Karpas-422 (cell line): ENCODE results near the gene LRRC10B. TPM values are rescaled to one million over a fixed set of nuclear protein-coding genes. Genes with fewer than 3 reads are reported as not detected.

Experiments
- DNase-seq: peaks from one replicate; pipeline ENCODE4 v3.0.0-alpha.2; 2015
- H2AFZ ChIP-seq: fragments of 200-600 bp; sonication (generic); 2 replicates; pipeline ENCODE4 v1.6.1; 2014; ENCODE audit warnings: antibody characterized with exemption, low read length, mixed read lengths
- H3K27ac ChIP-seq: fragments of 200-600 bp; sonication (generic); 2 replicates; pipeline ENCODE4 v1.5.1; 2014; ENCODE audit warnings: mild to moderate bottlenecking, low read length, moderate library complexity
- H3K27me3 ChIP-seq: fragments of 200-600 bp; sonication (generic); 2 replicates; pipeline ENCODE4 v1.6.1; 2014; ENCODE audit warnings: low read length, mixed read lengths
- H3K36me3 ChIP-seq: fragments of 200-600 bp; sonication (generic); 2 replicates; pipeline ENCODE4 v1.6.1; 2014; ENCODE audit warnings: low read length, mixed read lengths; ENCODE audit not compliant: insufficient read depth
- H3K4me1 ChIP-seq: fragments of 200-600 bp; sonication (generic); 2 replicates; pipeline ENCODE4 v1.6.1; 2014; ENCODE audit warnings: mild to moderate bottlenecking, low read length, mixed read lengths
- H3K4me2 ChIP-seq: fragments of 200-600 bp; sonication (generic); 2 replicates; pipeline ENCODE4 v1.6.1; 2014; ENCODE audit warnings: low read length, low read depth, mild to moderate bottlenecking; ENCODE audit not compliant: poor library complexity, severe bottlenecking
- H3K4me3 ChIP-seq: fragments of 200-600 bp; sonication (generic); 2 replicates; pipeline ENCODE4 v1.5.1; 2014; ENCODE audit warnings: mild to moderate bottlenecking, antibody characterized with exemption, low read length, mixed read lengths
- H3K79me2 ChIP-seq: fragments of 200-600 bp; sonication (generic); 2 replicates; pipeline ENCODE4 v1.6.1; 2014; ENCODE audit warnings: mild to moderate bottlenecking, low read length, mixed read lengths
- H3K9ac ChIP-seq: fragments of 200-600 bp; sonication (generic); 2 replicates; pipeline ENCODE4 v1.6.0; 2014; ENCODE audit warnings: low read length
- H3K9me2 ChIP-seq: fragments of 200-600 bp; sonication (generic), shearing (Covaris generic); replicated peaks from 2 replicates; pipeline ENCODE4 v1.6.0; 2014; ENCODE audit warnings: mild to moderate bottlenecking, low read length, moderate library complexity; ENCODE audit not compliant: insufficient read depth
- H3K9me3 ChIP-seq: fragments of 300-700, 200-600 bp; sonication (generic); 2 replicates; pipeline ENCODE4 v1.6.1; 2014; ENCODE audit warnings: low read length, mixed read lengths
- H4K20me1 ChIP-seq: fragments of 200-600 bp; sonication (generic); 2 replicates; pipeline ENCODE4 v1.6.1; 2014; ENCODE audit warnings: mild to moderate bottlenecking, antibody characterized with exemption, low read length, low read depth; ENCODE audit not compliant: insufficient read depth
- total RNA-seq: library from RNA; depleted of rRNA; stranded (reverse); fragments of >200 nt; shearing (Covaris generic); gene quantifications from 2 replicates; pipeline ENCODE4 v1.2.3, GENCODE V29; 2014; ENCODE audit warnings: low replicate concordance

LRRC10B gene
- total RNA-seq, 1 experiment from 2014 or later = not detected

- H3K9me3 ChIP-seq = no peaks in the 10 kb centered on the region
- no peak overlapping the region for H3K4me3 ChIP-seq
- no peaks in the 10 kb centered on the region; the same call in 1 of the 2 replicates for H3K27me3 ChIP-seq
- H4K20me1 ChIP-seq = no peaks in the 10 kb centered on the region
- no peak overlapping the region for H3K27ac ChIP-seq
- no peaks in the 10 kb centered on the region for H3K79me2 ChIP-seq
- H3K36me3 ChIP-seq = no peaks in the 10 kb centered on the region
- no peak overlapping the region for H3K9ac ChIP-seq
- no peaks in the 10 kb centered on the region for H3K9me2 ChIP-seq
- H2AFZ ChIP-seq = no peak overlapping the region
- no peak for DNase-seq
- no peak overlapping the region for H3K4me2 ChIP-seq
- no peaks in the 10 kb centered on the region; the same call in 1 of the 2 replicates for H3K4me1 ChIP-seq
Measured at GRCh38 chr11:61515686-61516085, 7.1 kb downstream of the LRRC10B start.

- DNase-seq = no peak
- H3K4me3 ChIP-seq = no peak overlapping the region
Measured at GRCh38 chr11:61516191-61516590, 7.6 kb downstream of the LRRC10B start.

GRCh38 chr11:61516675-61517572 lies 8.4 kb downstream of the LRRC10B start:
- Histone ChIP-seq H3K4me2 (no peak overlapping the region), H3K27ac (no peak overlapping the region), H3K9me3 (no peaks in the 10 kb centered on the region), H3K79me2 (no peaks in the 10 kb centered on the region), H3K9me2 (no peaks in the 10 kb centered on the region), H3K4me1 (no peaks in the 10 kb centered on the region; the same call in 1 of the 2 replicates), H3K9ac (no peak overlapping the region), H4K20me1 (no peaks in the 10 kb centered on the region), H3K4me3 (no peak overlapping the region), H3K36me3 (no peaks in the 10 kb centered on the region), H3K27me3 (no peaks in the 10 kb centered on the region; the same call in 1 of the 2 replicates), H2AFZ (no peak overlapping the region)
- DNase-seq = peak; percentile 82

More at GRCh38 chr11:61516191-61516590, 7.6 kb downstream of the LRRC10B start:
- no peaks in the 10 kb centered on the region; the same call in 1 of the 2 replicates for H3K27me3 ChIP-seq
- H3K36me3 ChIP-seq = no peaks in the 10 kb centered on the region
- no peaks in the 10 kb centered on the region for H3K9me3 ChIP-seq
- H3K79me2 ChIP-seq = no peaks in the 10 kb centered on the region
- H3K27ac ChIP-seq = no peak overlapping the region
- H3K9me2 ChIP-seq = no peaks in the 10 kb centered on the region
- no peaks in the 10 kb centered on the region; the same call in 1 of the 2 replicates for H3K4me1 ChIP-seq
- H3K4me2 ChIP-seq = no peak overlapping the region
- H4K20me1 ChIP-seq = no peaks in the 10 kb centered on the region
- no peak overlapping the region for H3K9ac ChIP-seq
- no peak overlapping the region for H2AFZ ChIP-seq

GRCh38 chr11:61518032-61518795 lies 9.7 kb downstream of the LRRC10B start:
- Histone ChIP-seq H3K27ac (no peak overlapping the region), H3K4me1 (no peaks in the 10 kb centered on the region; the same call in 1 of the 2 replicates), H2AFZ (no peak overlapping the region), H3K9me2 (no peaks in the 10 kb centered on the region), H3K4me3 (no peak overlapping the region), H3K4me2 (no peak overlapping the region), H3K79me2 (no peaks in the 10 kb centered on the region), H3K27me3 (no peaks in the 10 kb centered on the region), H3K9me3 (no peaks in the 10 kb centered on the region), H3K36me3 (no peaks in the 10 kb centered on the region), H4K20me1 (no peaks in the 10 kb centered on the region), H3K9ac (no peak overlapping the region)
- DNase-seq = no peak

- Histone ChIP-seq H3K9me2 (no peaks in the 10 kb centered on the region), H2AFZ (no peak overlapping the region), H3K9me3 (no peaks in the 10 kb centered on the region), H3K4me1 (no peaks in the 10 kb centered on the region), H3K36me3 (no peaks in the 10 kb centered on the region), H3K79me2 (no peaks in the 10 kb centered on the region), H3K9ac (no peak overlapping the region), H3K27ac (no peak overlapping the region), H3K27me3 (no peaks in the 10 kb centered on the region), H3K4me3 (no peak overlapping the region), H3K4me2 (no peak overlapping the region), H4K20me1 (no peaks in the 10 kb centered on the region)
- DNase-seq = no peak
Measured at GRCh38 chr11:61522881-61523280, 14.3 kb downstream of the LRRC10B start.

GRCh38 chr11:61524446-61524845 lies 15.9 kb downstream of the LRRC10B start:
- Histone ChIP-seq H2AFZ (no peak overlapping the region), H3K79me2 (no peaks in the 10 kb centered on the region)

GRCh38 chr11:61524963-61525587 lies 16.5 kb downstream of the LRRC10B start:
- Histone ChIP-seq H3K9ac (no peak overlapping the region), H3K27ac (no peak overlapping the region), H2AFZ (no peak overlapping the region), H3K36me3 (no peaks in the 10 kb centered on the region), H3K27me3 (no peaks in the 10 kb centered on the region), H3K9me2 (no peaks in the 10 kb centered on the region), H3K4me1 (no peaks in the 10 kb centered on the region), H3K9me3 (no peaks in the 10 kb centered on the region), H3K4me2 (no peak overlapping the region), H3K4me3 (no peak overlapping the region), H4K20me1 (no peaks in the 10 kb centered on the region), H3K79me2 (no peaks in the 10 kb centered on the region)
- DNase-seq = no peak

More at GRCh38 chr11:61524446-61524845, 15.9 kb downstream of the LRRC10B start:
- Histone ChIP-seq H3K9me3 (no peaks in the 10 kb centered on the region), H3K27ac (no peak overlapping the region), H3K4me2 (no peak overlapping the region), H3K36me3 (no peaks in the 10 kb centered on the region), H3K4me3 (no peak overlapping the region), H3K9ac (no peak overlapping the region), H3K4me1 (no peaks in the 10 kb centered on the region), H3K9me2 (no peaks in the 10 kb centered on the region), H4K20me1 (no peaks in the 10 kb centered on the region), H3K27me3 (no peaks in the 10 kb centered on the region)
- no peak for DNase-seq

- Histone ChIP-seq H3K27ac (no peak overlapping the region), H3K4me3 (no peak overlapping the region), H3K4me2 (no peak overlapping the region), H3K9me3 (no peaks in the 10 kb centered on the region), H3K27me3 (no peaks in the 10 kb centered on the region), H3K9me2 (no peaks in the 10 kb centered on the region), H3K4me1 (no peaks in the 10 kb centered on the region), H2AFZ (no peak overlapping the region), H4K20me1 (no peaks in the 10 kb centered on the region), H3K9ac (no peak overlapping the region), H3K79me2 (no peaks in the 10 kb centered on the region), H3K36me3 (no peaks in the 10 kb centered on the region)
- DNase-seq = no peak
Measured at GRCh38 chr11:61526229-61526628, 17.7 kb downstream of the LRRC10B start.
